NCI-H82 (cell line): ENCODE measurements around the gene TYMS.
"Not testable (repeated sequence)": the region's sequence is repeated elsewhere in the genome, so short reads cannot be mapped to it uniquely, and the experiment has no call there.

Experiments used
- DNase-seq: peaks from one replicate; lab custom pipeline; 2025; lab: John Stamatoyannopoulos, UW

The TYMS gene

GRCh38 chr18:678482-679182 is 21.2 kb downstream of the TYMS start:
- no peak for DNase-seq

GRCh38 chr18:679516-679915 is 22.1 kb downstream of the TYMS start:
- no peak for DNase-seq

DNA sequence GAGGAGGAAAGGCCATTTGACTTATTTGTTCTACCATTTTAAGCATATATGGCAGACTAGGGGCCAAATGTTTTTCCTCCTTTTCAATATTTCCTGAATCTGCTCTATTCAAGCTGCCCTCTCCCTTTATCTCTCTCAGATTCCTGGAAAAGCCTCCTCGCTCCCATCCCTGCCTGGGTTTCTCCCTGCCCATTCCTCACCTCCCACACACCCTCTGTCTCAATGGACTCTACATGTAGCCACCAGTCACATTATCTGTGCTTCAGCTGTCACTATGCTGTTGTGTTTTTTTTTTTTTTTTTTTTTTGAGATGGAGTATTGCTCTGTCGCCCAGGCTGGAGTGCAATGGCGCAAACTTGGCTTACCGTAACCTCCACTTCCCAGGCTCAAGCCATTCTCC is 22.9 kb downstream of the TYMS start:
- no peak for DNase-seq

GRCh38 chr18:681985-682384 is 24.5 kb downstream of the TYMS start:
- no peak for DNase-seq

GRCh38 chr18:682416-682815 is 25.0 kb downstream of the TYMS start:
- DNase-seq, result not testable (repeated sequence)

DNA sequence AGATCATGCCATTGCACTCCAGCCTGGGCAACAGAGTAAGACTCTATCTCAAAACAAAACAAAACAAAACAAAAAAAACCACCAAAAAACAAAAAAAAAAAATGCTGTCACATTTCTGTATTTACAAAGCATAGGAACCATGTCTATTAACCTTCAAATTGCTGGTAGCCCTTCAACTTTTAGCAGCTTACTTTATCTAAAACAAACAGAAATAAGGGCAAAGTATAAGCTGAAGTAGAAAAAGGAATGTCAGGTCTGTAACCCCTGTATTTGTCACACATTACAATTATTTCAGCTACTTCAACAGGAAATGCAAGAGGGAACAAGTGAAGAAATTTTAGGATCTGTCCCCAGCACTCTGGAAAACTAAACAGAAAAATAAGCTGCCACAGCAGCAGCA is 25.4 kb downstream of the TYMS start:
- no peak for DNase-seq

DNA sequence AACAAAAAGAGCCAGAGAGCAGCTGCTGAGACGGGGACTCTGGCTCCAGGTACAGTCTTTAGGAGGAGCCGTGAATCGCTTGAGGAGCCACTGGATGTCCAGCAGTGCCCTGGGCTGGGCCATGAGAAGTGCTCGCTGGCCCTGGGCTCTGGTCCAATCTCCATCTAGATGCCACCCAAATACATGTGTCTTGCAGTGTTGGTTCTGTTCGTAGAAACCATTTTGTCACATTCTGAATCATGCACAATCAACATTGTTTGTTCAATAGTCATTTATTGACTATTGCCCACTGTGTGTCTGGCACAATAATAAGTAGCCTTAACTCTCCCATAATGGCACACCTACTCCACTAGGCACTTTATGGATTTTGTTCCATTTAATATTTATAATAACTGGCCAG is 26.1 kb downstream of the TYMS start:
- DNase-seq, result no peak

- DNase-seq, result no peak
Measured at GRCh38 chr18:685438-685837, 28.0 kb downstream of the TYMS start.

GRCh38 chr18:686339-687111 is 29.1 kb downstream of the TYMS start:
- peak; percentile 27 for DNase-seq

GRCh38 chr18:688323-688722 is 30.9 kb downstream of the TYMS start:
- DNase-seq, result peak; percentile 69

DNA sequence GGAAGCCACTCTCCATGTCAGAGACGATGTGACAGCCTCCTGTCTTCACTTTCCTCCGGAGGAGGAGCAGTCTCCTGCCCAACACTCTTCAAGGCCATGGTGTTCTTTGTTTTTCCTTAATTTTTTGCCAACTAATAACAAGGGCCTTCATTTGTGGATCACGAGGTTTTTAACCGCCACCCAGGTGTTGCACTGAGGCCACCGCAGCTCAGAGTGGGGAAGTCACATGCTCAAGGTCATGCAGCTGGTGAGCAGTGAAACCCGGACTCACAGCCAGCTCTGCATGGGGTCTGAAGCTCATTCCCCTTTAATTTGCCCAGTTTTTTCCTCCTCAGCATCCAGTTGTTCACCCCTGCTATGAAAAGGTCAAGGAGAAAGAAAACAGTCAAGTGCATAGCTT is 35.4 kb downstream of the TYMS start:
- DNase-seq, result no peak

- DNase-seq, result no peak
Measured at GRCh38 chr18:693466-694187, 36.2 kb downstream of the TYMS start.

DNA sequence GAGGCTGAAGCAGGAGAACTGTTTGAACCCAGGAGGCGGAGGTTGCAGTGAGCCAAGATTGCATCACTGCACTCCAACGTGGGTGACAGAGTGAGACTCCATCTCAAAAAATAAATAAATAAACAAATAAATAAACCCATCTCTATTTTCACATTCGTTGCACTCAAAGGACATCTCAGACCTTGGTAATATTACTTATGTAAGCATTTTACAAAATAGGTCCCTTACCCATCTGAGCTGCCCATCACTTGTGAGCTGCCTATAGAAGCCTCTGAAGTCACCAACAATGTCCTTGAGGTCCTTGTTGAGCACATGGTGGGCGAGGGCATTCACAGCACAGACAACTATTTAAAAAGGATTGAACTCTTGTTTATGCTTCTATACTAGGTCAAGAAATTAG is 39.6 kb downstream of the TYMS start:
- DNase-seq, result no peak

DNA sequence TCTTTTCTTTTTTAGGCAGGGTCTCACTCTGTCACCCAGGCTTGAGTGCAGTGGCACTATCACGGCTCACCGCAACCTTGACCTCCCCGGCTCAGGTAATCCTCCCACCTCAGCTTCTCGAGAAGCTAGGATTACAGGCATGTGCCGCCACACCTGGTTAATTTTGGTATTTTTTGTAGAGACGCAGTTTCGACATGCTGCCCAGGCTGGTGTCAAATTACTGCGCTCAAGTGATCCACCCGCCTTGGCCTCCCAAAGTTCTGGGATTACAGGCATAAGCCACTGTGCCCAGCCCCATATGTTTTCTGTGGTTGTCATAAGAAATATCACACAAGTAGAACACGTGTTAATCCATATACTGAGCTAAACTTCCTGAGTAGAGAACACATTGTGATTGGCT is 40.3 kb downstream of the TYMS start:
- peak; percentile 48 for DNase-seq

DNA sequence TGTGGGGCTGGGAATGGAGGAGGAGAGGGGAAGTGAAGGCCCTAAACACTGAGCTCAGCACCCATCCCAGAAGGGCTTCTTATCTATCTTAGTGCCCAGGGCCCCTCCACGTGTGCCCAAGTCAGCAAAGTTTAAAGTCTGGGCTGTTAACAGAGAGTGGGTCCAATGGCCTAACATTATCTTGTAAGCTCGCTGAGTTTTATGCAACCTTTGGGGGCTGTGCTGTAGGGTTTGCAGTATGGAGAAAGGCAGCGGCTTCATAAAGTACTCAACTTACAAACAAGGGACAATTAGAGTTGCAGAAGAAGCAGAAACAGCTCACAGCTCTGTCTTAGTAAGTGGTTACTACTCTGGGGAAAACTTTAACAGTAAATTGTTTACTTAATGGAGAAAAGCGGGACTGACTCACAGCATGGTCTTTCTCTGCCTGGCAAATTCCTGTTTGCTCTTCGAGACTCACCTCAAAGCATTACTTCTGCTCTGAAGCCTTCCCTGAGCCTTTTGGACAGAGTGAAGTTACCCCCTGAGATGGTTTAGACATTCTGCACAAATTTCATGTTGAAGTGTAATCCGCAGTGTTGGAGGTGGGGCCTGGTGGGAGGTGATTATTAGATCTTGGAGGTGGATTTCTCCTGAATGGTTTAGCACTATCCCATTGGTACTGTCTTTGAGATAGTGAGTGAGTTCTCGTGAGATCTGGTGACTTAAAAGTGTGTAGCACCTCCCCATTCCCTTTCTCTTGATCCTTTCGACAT is 45.9 kb downstream of the TYMS start:
- DNase-seq, result no peak

GRCh38 chr18:706405-706804 is 49.0 kb downstream of the TYMS start:
- DNase-seq, result no peak

DNA sequence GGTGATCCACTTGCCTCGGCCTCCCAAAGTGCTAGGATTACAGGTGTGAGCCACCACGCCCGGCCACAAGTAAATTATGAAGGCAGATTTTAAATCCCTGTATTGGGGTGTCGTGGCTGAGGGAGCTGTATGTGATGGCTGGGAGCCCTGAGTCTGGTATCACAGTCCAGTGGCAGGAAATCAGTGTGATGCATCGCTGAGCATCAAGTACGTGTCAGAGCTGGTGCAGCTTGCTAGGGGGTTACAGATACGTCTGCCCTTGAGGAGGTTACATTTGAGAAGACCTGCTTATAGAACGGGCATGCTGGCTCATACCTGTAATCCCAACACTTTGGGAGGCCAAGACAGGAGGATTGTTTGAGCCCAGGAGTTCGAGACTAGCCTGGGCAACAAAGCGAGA is 50.6 kb downstream of the TYMS start:
- no peak for DNase-seq

GRCh38 chr18:709771-710170 is 52.3 kb downstream of the TYMS start:
- DNase-seq, result no peak

- DNase-seq, result peak; percentile 58
Measured at GRCh38 chr18:710418-711300, 53.2 kb downstream of the TYMS start.

- no peak for DNase-seq
Measured at GRCh38 chr18:711310-711656, 53.8 kb downstream of the TYMS start.

DNA sequence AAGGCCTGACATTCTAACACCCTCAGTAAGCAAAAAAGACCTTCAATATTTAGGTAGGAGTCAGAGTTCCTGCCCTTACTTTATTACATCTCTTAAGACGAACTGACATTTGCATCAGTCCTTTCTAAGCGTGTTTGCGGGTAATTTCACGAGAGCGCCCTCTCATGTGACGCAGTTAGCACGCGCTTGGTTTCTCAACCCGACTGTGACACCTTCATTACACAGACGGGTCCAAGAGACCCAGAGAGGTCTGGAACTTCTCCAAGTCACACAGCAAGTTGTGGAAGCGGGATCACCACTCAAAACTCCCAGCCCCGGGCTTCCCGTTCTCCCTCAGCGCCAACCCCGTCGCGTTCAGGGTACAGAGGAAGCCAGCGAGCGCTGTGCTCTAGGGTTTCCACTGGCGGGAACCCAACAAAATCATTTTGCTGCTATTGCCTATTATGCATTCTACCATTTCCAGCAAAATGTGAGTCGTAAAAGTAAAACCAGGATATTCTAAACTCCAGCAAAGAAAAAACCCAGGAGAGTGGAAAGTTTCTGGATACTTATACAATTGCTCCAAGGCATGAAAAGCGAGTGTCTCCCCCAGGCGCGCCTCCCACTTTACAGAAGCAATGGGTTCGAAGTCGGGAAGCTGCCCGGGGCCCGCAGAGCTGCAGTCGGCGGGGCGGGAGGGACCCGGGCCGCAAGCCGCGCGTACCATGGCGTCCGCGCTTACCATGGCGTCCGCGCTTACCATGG is 54.4 kb downstream of the TYMS start:
- peak; percentile 67 for DNase-seq
